ENCODE data around the gene NAV2.

DNA sequence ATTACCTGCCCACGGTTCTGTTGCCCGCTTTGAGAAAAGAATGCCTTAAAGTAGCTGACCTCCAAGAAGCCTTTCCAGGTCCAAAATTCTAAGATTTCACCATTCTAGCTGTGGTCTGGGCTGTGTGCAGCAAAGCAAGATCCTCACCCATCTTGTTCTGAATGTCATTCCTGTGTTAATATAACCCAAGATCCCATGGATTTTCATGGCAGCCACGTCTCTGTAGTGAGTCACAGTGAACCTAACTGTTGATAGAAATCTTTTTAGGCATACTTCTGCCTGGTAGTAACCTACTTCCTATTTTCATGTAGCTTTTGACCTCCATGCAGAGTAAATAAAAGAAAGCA lies 210.0 kb downstream of the NAV2 start:
- TF ChIP-seq POLR2A (IDR thresholded peaks at IDR 0.05; ENCODE audit: low read length) (no peak), GATA1 (IDR thresholded peaks at IDR 0.05; ENCODE audit: low read depth, low read length) (no peak)

All from erythroblast (primary cell).